Stimulated activated CD8-positive, alpha-beta memory T cell treated with anti-CD3 and anti-CD28 coated beads, Interleukin-2, amount 100 ng/mL, for 1 hour (primary cell): ENCODE results near the gene CHCHD4.
"Not testable (repeated sequence)": the region's sequence is repeated elsewhere in the genome, so short reads cannot be mapped to it uniquely, and the experiment has no call there.

Experiments used
- DNase-seq, 2 donors: peaks; one replicate each; pipeline ENCODE4 v3.0.0-alpha.2; 2020; ENCODE audit warnings: low read depth in 2 of 2

The CHCHD4 gene

DNA sequence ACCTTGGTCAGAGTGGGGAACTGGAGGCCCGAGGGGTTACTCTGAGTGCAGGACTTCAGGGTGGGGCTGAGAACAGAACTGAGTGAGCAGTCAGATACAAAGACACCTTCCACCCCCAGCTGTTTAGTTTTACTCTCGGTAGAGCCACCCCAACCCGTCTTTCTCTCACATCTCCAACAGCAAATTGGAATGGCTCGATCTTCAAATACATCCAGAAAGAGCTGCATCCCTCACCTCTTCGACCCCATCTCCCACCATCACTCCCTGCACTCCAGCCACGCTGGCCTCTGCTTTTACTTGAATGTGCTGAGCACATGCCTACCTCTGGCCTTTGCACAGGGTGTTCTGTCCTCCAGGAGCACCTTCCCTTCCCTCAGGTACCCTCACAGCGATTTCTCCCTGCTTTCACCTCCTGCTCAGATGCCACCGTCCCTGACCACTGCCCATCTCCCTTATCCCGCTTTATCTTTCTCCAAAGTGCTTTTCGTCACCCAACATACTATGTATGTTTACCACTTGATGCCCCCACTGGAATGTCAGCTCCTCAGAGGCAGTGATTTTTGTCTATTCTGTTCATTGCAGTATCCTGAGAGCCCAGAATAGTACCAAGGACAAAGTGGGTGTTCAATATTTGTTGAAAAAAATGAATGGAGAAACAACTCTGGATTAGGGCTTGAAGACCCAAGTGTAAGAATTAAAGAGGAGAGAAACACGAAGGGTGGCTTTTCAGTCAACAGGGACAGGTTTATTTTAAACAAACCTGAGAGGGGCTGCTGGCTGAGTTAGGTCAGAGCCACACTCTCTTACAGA lies 4.4 kb downstream of the CHCHD4 start:
- DNase-seq: no peak

DNA sequence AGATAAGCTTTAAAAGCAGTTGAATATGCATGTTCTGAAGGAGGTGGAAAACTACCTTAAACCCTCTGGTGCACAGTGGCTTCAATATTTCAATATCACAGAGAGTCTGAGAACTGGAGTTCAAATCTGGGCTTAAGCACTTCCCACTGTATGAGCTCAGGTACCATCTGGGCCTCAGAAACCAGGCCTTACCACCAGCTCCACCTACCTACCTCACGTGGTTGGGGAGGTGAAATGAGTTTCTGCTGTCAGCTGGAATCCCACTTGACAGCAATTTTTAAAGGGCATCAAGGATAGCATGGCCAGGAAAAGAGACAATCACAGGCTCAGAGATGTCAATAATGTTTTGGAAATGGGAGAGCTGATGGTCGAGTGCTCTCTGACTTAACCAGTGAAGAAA lies 5.0 kb downstream of the CHCHD4 start:
- no peak for DNase-seq

DNA sequence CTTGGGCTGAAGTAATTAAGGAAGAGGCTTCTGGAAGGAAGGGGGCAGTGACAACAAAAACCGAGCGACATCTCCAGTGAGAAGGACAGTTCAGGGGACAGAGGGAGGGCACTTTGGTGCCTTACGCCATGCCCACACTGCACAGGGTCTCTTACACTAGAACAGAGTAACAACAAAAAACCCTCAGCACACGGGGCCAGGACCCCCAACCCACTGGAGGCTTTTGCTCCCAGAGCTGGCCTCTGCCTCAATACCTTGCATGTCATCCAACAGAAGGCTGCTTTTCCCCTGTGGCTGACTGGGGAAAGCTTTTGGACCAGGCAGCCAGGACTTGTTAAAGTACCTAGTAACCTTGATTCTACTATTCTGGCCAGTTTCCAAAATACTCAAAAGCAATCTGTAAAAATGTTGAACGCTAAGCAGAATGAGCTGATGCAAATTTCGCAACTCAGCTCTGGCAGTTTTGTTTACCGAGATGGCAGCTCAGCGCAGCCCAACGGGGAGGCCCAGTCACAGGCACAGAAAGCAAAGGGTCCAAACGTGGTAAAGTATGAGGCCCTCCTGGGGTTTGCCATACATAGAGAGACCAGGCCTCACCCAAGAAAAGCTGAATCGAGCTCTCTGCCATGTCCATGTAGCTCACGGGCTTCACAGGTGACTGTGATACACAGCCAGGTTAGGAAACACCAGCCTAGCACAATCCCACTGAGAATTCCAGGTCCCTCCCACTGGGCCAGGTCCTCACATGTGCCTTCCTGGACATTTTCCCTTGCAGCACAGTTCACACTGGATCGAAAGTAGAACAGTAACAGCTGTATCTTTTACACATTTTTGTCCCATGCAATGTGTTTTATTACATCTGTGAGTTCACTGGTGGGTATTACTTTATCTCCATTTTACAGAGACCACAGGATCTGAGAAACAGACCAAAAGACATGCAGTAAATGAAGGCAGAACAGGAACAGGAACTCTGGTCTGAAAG lies 6.0 kb downstream of the CHCHD4 start:
- no peak for DNase-seq

DNA sequence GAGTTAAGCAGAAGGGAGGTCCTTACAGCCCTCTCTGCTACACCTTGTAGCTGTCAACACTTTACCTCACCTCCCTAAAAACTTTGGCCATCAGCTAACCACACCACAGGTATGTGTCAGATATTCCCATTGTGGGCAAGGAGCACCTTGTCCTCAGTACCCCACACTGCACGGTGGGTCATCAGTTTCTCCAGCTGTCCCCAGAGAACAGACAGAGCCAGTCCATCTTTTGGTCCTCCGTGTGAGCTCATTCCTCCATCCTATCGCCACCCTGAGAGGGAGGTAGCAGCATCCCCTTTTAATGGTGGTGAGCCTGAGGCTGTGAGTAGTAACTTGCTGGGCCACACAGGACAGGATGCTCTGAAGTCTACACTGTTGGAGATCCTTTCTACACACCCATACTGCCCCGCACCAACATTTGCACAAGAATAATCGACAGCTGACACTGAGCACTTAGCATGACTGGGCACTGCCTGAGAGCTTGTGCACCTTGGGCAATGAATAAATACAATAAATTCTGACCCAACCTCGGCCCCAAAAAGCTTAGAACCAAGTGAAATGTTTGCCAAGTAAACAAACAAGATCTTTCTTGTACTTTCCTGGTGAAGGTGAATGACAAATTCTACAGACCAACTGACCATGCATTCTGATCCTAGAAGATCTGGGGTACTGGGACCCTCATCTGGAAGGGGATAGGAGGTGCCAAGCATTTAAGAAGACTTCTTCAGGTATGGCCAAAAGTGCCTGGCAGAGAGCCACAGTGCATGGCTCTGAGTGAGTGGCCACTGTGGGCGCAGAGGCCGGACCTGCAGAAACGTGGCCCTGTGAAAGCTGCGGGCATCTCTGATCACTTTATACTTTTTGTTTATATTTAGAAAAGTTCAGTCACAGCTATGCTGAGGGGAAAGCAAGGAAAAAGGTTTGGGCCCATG lies 6.9 kb downstream of the CHCHD4 start:
- no peak for DNase-seq

DNA sequence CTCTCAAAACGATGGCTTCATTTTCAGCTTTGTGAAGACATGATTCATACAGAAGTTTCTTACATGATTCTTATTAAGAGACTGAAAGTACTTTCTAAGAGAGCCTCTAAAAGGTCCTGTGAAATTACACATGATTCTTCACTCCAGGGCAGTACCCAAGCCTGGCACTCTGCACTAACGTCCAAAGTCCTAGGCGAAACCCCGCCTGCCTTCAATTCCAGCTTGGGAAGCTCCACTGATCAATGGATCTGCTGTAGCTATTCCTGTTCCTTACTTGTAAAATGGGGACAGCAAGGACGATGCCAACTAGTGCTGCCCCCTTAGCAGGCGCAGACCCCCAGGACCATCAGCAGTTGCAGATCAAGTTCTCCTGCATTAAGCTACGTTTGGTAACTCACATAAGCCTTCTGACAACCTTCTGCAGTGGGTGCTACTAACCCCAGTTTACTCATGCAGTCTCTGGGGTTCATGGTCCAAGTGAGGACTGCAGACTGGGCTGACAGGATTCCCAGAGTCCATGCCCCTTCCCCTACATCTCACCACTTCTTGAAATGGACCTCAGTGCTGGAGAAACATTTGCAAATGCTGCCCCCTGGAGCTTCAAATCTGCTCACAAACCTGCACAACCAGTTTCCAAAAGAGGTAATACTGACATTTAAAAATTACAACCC lies 10.6 kb downstream of the CHCHD4 start:
- no peak for DNase-seq

DNA sequence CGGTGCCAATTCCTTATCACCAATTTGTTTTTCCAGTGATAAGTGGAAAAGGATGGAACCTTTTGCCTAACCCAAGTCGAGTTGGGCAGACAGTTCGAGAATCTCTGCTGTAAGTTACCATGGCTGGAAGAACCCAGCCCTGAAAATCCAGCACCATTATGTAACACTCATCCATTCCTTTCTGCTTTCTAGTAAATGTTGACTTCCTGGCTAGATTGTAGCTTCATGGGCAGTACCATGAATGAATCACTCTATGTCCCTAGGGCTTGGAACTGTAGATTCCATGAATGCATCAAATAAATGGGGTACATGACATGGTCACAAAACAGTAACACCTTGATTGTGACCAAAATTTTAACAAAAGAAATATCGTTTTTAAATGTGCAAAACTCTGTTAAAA lies 14.0 kb downstream of the CHCHD4 start:
- DNase-seq: no peak

DNA sequence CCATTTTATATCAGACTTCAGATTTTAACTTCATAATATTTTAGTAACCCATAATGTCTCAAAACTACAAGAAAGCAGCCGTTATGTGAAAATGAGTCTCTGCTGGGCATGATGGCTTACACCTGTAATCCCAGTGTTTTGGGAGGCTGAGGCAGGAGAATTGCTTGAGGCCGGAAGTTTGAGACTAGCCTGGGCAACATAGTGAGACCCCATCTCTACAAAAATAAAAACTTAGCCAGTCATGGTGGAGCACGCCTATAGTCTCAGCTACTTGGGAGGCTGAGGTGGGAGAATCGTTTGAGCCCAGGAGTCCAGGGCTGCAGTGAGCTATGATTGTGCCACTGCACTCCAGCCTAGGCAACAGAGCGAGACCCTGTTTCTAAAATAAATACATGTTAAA lies 14.8 kb downstream of the CHCHD4 start:
- DNase-seq: not testable (repeated sequence)

DNA sequence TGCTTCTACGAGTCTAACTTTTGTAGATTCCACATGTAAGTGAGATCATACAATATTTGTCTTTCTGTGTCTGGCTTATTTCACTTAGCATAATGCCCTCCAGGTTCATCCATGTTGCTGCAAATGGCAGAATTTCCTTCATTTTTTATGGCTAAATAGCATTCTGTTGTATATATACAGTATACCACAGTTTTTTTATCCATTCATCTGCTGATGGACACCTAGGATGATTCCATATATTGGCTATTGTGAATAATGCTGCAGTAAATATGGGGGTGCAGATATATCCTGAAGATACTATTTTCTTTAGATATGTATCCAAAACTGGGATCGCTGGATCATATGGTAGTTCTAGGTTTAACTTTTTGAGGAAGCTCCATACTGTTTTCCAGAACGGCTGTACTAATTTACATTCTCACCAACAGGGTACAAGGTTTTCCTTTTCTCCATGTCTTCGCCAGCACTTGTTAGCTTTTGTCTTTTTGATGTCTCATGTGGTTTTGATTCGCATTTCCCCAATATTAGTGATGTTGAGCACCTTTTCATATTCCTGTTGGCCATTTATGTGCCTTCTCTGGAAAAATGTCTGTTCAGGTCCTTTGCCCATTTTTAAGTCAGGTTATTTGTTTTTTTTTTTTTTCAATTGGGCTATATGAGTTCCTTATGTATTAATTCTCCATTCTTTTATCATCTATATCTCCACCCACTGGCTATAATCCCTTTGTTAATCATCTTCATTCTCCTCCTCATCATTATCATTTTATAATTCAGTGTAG lies 26.9 kb downstream of the CHCHD4 start:
- no peak for DNase-seq

DNA sequence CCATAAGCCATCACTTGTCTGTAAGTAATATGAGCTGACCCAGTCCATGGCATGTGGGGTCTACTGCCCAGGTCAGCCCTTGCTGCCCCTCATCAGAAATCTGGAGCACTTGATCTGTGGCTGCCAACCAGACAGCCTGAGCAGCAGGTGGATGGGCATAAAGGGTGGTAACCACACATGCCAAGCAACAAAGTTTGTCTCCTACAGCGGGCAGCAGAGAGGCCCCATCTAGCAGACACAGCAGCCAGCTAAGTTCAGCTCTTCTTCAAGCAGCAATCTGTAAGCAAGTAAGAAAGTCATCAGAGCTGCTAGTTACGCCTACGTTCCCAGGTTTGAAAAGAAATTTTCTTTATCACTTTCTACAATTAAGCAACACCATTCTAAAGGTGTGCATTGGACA lies 27.9 kb downstream of the CHCHD4 start:
- no peak for DNase-seq

DNA sequence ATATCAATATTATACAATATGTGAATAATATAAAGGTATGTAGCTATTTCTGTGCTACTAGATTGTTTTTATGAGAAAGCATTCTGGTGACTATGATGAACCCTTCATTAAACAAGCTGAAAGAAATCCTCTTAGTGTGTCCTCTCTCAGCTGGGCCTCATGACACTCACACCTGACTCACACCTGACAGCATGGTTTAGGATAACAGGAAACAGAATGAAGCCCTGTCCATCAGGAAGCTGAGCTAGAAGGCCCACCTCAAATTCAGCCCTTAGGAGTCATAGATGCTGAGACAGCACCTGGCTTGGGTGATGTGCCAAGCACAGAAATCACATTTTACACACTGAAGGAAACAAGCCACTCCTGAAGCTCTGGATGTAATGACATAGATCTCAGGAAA lies 30.8 kb downstream of the CHCHD4 start:
- no peak for DNase-seq

DNA sequence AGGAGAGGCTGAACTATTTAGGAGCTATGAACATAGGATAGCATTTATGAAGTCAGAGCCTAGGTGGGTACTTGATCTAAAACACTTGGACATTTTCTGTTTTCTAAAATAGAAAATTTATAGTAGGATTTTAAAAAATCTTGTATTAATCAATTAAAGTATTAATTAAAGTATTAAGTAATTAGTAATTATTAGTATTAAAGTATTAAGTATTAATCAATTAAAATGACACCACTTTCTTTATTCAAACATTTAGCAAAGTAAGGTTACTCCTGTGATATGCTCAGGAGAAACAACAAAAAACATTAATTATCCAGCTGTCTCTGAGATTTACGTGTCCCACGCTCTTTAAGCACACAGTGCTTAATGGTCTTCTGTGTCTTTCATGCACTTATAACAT lies 32.2 kb downstream of the CHCHD4 start:
- no peak for DNase-seq

DNA sequence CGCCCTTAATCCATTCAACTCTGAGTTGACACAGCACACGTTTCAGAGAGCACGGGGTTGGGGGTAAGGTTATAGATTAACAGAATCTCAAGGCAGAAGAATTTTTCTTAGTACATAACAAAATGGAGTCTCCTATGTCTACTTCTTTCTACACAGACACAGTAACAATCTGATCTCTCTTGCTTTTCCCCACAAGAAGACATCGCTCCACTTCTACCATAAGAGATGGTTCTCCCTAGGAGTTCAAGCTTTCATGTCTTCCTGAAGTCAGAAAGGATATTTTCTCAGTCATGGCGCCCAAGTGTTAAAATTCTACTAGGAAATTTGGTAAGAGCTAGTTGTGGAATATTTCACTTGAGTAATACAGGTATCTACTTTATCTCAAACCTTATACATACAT lies 32.7 kb downstream of the CHCHD4 start:
- DNase-seq: not testable (repeated sequence)

DNA sequence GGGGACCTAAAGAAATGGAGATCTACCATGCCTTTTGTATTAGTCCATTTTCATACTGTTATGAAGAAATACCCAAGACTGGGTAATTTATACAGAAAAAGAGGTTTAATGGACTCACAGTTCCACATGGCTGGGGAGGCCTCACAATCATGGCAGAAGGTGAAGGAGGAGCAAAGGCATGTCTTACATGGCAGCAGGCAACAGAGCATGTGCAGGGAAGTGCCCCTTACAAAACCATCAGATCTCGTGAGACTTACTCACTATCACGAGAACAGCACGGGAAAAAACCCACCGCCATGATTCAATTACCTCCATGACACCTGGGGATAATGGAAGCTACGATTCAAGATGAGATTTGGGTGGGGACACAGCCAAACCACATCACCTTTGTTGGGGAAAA lies 37.2 kb downstream of the CHCHD4 start:
- not testable (repeated sequence) for DNase-seq

DNA sequence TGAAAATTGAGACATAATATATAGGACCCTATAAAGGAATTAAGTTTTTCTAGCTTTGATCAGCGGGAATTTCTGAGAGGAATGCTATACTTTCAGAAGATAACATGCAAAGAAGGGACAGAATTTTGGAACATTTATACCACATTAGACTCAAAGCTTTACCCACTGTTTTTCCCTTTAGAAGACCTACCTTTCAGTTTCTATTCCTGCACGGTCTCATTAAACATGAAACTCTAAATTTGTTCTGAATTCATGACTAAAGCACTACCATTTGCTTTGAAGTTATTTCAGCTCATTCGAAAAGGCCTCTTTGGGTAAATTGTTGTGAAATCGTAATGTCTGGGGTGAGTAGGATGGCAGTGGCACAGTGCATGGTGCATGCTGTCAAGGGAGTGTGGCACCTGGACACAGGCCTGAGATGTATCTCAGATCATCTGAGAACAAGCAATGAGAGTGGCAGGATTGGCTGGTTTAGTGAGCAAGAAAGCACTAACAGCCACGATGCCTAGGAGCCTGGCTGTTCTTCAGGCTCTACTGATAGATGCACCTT lies 42.5 kb downstream of the CHCHD4 start:
- DNase-seq: no peak

DNA sequence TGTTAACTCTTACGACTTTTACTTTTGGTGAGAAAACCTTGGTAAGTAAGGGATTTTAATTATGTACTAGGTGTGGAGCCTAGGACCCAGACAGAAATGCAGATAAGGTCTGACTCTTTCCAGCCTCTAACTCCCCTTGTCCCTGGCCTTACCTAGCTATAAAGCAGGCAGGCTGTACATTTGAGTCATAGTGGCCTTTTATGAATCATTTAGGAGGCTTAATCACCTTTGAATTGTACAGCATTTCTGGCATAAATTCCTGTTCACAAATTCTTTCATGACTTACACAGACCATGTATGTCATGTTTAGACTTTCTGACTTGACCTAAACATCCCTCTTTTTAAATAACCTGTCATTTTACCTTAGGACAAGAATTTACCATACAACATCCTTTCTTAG lies 47.4 kb downstream of the CHCHD4 start:
- no peak for DNase-seq

DNA sequence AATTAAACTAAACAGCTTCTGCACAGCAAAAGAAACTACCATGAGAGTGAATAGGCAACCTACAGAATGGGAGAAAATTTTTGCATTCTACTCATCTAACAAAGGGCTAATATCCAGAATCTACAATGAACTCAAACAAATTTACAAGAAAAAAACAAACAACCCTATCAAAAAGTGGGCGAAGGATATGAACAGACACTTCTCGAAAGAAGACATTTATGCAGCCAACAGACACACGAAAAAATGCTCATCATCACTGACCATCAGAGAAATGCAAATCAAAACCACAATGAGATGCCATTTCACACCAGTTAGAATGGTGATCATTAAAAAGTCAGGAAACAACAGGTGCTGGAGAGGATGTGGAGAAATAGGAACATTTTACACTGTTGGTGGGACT lies 49.4 kb downstream of the CHCHD4 start:
- DNase-seq: not testable (repeated sequence)

DNA sequence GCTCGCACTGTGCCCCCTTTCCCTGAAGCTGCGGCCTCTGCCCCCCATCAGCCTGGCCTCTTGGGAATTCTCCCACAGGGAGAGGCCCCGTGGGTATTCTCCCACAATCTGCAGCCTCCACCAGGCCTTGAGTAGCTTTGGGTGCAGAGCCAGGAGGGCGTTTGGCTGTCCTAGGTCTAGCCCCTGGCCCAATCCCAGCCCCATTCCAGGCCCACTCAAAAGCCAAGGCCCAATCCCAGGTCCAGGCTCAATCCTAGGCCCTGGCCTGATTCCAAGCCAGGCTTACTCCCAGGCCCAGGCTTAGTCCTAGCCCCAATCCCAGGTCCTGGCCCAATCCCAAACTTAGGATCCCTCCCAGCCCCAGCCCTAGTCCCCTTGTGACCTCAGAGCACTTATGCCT lies 59.8 kb downstream of the CHCHD4 start:
- no peak for DNase-seq

DNA sequence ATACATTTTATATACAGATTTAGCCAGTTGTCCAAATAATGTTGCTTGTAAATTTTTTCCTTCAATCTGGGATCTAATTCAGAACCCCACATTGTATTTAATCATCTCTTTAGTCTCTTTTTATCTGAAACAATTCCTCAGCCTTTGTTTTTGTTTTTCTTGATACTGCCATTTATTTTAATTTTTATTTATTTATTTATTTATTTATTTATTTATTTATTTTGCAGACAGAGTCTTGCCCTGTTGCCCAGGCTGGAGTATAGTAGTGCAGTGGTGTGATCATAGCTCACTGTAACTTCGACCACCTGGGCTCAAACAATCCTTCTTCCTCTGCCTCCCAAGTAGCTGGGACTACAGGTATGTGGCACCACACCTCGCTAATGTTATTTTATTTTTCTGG lies 61.5 kb downstream of the CHCHD4 start:
- DNase-seq: no peak
